ENCODE data around the gene FOXP1. TPM values are rescaled to one million over a fixed set of nuclear protein-coding genes. Genes with fewer than 3 reads are reported as not detected.

FOXP1 gene
- total and polyA plus RNA-seq, 2 of the 8 experiments (the other 6 are each of a cell fraction or from before 2014, with no cell fraction given): 13.9 to 25.4 TPM

DNA sequence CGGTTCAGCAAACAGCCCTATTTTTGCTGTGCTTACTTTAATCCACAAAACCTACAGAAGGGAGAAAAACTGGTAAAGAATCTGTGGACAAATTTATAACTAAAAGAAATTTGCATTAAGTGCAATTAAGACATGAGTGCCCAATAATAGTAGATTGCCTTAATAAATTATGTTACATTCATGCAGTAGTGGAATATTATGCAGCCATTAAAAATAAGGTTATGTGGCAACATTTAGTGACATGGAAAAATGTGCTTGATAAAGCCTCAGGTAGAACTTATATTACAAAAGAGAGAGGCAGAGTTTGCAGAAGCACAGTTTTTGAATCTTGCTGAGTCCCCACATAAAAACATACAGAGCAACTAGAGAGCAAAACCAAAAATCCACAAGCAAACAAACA lies 253.0 kb downstream of the FOXP1 start:
- Histone ChIP-seq H3K23me2 (ENCODE audit: low read depth, low read length) (no peaks in the 10 kb centered on the region), H3K4ac (replicated peaks; ENCODE audit: insufficient read length, low read depth, low read length) (no peak overlapping the region), H3K79me2 (ENCODE audit: control insufficient read depth in 1 of 2, insufficient read depth in 2 of 2, low read length in 2 of 2) (no peaks in the 10 kb centered on the region), H3K4me1 (replicated peaks in 1 of 4; ENCODE audit: control insufficient read depth in 3 of 4, insufficient read depth in 4 of 4, low read length in 3 of 4) (no peaks in the 10 kb centered on the region; a peak in 1 of 7 replicates), H2BK15ac (ENCODE audit: low read length) (no peak overlapping the region), H4K91ac (replicated peaks; ENCODE audit: insufficient read length, low read length) (no peak overlapping the region), H2BK12ac (ENCODE audit: low read depth, low read length) (no peak overlapping the region), H3K14ac (ENCODE audit: insufficient read length) (no peak overlapping the region), H3K36me3 (ENCODE audit: control insufficient read depth in 2 of 4, insufficient read depth in 4 of 4, low read length in 3 of 4) (no peaks in the 10 kb centered on the region; a peak in 1 of 8 replicates), H3K56ac (replicated peaks; ENCODE audit: insufficient read length, low read depth, low read length) (no peak overlapping the region), H2AK5ac (ENCODE audit: low read depth, low read length) (no peak overlapping the region), H3K9me3 (ENCODE audit: insufficient read depth in 2 of 2, low read depth in 1 of 2, low read length in 1 of 2) (peaks cover 0 to 6% of the 10 kb centered on the region in 2 experiments; a peak in 1 of 4 replicates), H2BK120ac (replicated peaks; ENCODE audit: low read depth, low read length) (no peak overlapping the region), H2BK20ac (ENCODE audit: low read length) (no peak overlapping the region), H3K9ac (replicated peaks in 1 of 4; ENCODE audit: extremely low read depth in 1 of 4, low read depth in 3 of 4, low read length in 3 of 4) (no peak overlapping the region), H3K4me2 (ENCODE audit: insufficient read depth in 1 of 2, low read depth in 2 of 2, low read length in 2 of 2) (no peak overlapping the region), H4K20me1 (replicated peaks in 1 of 2; ENCODE audit: control insufficient read depth in 1 of 2, insufficient read depth in 2 of 2, low read length in 2 of 2) (no peaks in the 10 kb centered on the region), H2BK5ac (ENCODE audit: low read depth, low read length) (no peak overlapping the region), H3K18ac (ENCODE audit: extremely low read depth, low read length) (no peak overlapping the region), H3K27ac (ENCODE audit: low read depth, low read length) (no peak overlapping the region), H3K23ac (ENCODE audit: insufficient read length) (no peak overlapping the region), H3K27me3 (replicated peaks in 1 of 4; ENCODE audit: control insufficient read depth in 3 of 4, extremely low read depth in 1 of 4, insufficient read depth in 3 of 4, low read length in 3 of 4) (no peaks in the 10 kb centered on the region), H2AFZ (ENCODE audit: low read length) (no peak overlapping the region), H4K8ac (ENCODE audit: extremely low read depth, insufficient read depth, low read length) (no peak overlapping the region), H4K5ac (ENCODE audit: insufficient read length, low read depth, low read length) (no peak overlapping the region), H3K4me3 (ENCODE audit: extremely low read depth in 1 of 4, insufficient read depth in 2 of 4, low read depth in 3 of 4, low read length in 4 of 4) (no peak overlapping the region), H3K79me1 (ENCODE audit: low read depth, low read length) (no peaks in the 10 kb centered on the region)
- FAIRE-seq (no peak), DNase-seq (ENCODE audit: low read depth in 1 of 2, low spot score in 2 of 2) (no peak)
- ChIA-PET CTCF (ENCODE audit: partially characterized antibody) (interaction anchor here (3.1 kb wide), 1 partner anchor 67 kb away, joined by 8 read pairs; no protein-coding TSS in a partner anchor), POLR2A (ENCODE audit: partially characterized antibody) (no interaction called here)
- WGBS, 2 experiments (ENCODE audit: extremely low coverage in 1 of 2, insufficient coverage in 1 of 2, insufficient read length in 1 of 2, insufficient replicate concordance in 2 of 2, low coverage in 1 of 2, low lambda C conversion rate in 2 of 2, missing lambda C conversion rate in 1 of 2): 86% methylated on average over 1 of the region's 1 CpG; no CpG with 5 or more reads in 1 of the 2 experiments
- TF ChIP-seq SP2 (IDR thresholded peaks at IDR 0.05; ENCODE audit: low read length): no peak
- no peak for TF ChIP-seq BCL11A (IDR thresholded peaks at IDR 0.05; ENCODE audit: low read depth in 2 of 2, low read length in 2 of 2)
- TF ChIP-seq CBX5 (IDR thresholded peaks at IDR 0.05; ENCODE audit: low read depth, low read length): no peak
- no peak for TF ChIP-seq MAFK (IDR thresholded peaks at IDR 0.05; ENCODE audit: low read depth, low read length)
- TF ChIP-seq POLR2AphosphoS5 (IDR thresholded peaks at IDR 0.05; ENCODE audit: low read depth, low read length): no peak
- no peak for TF ChIP-seq ASH2L (IDR thresholded peaks at IDR 0.05; ENCODE audit: low read length)
- TF ChIP-seq SRF (IDR thresholded peaks at IDR 0.05; ENCODE audit: low read depth, low read length): no peak
- no peak for TF ChIP-seq TBP (IDR thresholded peaks at IDR 0.05; ENCODE audit: low read depth, low read length)
- TF ChIP-seq, protein P1, sequence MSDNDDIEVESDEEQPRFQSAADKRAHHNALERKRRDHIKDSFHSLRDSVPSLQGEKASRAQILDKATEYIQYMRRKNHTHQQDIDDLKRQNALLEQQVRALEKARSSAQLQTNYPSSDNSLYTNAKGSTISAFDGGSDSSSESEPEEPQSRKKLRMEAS (IDR thresholded peaks at IDR 0.05): no peak
- TF ChIP-seq SUZ12 (IDR thresholded peaks at IDR 0.05; ENCODE audit: low read length): no peak
- TF ChIP-seq, protein P2, sequence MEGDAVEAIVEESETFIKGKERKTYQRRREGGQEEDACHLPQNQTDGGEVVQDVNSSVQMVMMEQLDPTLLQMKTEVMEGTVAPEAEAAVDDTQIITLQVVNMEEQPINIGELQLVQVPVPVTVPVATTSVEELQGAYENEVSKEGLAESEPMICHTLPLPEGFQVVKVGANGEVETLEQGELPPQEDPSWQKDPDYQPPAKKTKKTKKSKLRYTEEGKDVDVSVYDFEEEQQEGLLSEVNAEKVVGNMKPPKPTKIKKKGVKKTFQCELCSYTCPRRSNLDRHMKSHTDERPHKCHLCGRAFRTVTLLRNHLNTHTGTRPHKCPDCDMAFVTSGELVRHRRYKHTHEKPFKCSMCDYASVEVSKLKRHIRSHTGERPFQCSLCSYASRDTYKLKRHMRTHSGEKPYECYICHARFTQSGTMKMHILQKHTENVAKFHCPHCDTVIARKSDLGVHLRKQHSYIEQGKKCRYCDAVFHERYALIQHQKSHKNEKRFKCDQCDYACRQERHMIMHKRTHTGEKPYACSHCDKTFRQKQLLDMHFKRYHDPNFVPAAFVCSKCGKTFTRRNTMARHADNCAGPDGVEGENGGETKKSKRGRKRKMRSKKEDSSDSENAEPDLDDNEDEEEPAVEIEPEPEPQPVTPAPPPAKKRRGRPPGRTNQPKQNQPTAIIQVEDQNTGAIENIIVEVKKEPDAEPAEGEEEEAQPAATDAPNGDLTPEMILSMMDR (IDR thresholded peaks at IDR 0.05; ENCODE audit: control extremely low read depth in 1 of 3, insufficient read depth in 1 of 3, low read depth in 1 of 3, low read length in 3 of 3): no peak
- TF ChIP-seq YY1 (IDR thresholded peaks at IDR 0.05; ENCODE audit: low read depth, low read length): no peak

All from H1 (cell line).